ENCODE results near the gene SZRD1. TPM values are rescaled to one million over a fixed set of nuclear protein-coding genes. Genes with fewer than 3 reads are reported as not detected.

SZRD1 gene
- total and polyA plus RNA-seq, 2 of the 8 experiments (the other 6 are each of a cell fraction or from before 2014, with no cell fraction given): 97.8 to 108 TPM

DNA sequence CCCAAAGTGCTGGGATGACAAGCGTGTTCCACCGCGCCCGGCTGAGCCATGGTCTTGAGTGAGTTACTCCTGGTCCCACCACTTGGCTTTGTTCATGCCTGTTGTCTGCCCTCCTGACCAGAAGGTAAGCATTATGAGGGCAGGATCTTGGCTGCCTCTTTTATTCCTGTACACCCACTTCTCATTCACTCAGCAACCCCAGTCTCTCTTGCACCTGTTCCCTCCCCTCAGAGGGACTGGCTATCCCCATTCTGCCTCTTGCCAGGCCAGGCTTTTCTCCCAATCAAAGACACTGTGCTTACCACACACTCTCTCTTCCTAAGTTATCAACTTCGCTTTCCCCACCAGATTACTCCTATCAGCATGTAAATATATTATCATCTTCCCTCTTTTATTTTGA is 43.8 kb downstream of the SZRD1 start (continued):
- TF ChIP-seq, protein P1, sequence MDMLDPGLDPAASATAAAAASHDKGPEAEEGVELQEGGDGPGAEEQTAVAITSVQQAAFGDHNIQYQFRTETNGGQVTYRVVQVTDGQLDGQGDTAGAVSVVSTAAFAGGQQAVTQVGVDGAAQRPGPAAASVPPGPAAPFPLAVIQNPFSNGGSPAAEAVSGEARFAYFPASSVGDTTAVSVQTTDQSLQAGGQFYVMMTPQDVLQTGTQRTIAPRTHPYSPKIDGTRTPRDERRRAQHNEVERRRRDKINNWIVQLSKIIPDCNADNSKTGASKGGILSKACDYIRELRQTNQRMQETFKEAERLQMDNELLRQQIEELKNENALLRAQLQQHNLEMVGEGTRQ (IDR thresholded peaks at IDR 0.05; ENCODE audit: low read length): no peak
- TF ChIP-seq, protein P2, sequence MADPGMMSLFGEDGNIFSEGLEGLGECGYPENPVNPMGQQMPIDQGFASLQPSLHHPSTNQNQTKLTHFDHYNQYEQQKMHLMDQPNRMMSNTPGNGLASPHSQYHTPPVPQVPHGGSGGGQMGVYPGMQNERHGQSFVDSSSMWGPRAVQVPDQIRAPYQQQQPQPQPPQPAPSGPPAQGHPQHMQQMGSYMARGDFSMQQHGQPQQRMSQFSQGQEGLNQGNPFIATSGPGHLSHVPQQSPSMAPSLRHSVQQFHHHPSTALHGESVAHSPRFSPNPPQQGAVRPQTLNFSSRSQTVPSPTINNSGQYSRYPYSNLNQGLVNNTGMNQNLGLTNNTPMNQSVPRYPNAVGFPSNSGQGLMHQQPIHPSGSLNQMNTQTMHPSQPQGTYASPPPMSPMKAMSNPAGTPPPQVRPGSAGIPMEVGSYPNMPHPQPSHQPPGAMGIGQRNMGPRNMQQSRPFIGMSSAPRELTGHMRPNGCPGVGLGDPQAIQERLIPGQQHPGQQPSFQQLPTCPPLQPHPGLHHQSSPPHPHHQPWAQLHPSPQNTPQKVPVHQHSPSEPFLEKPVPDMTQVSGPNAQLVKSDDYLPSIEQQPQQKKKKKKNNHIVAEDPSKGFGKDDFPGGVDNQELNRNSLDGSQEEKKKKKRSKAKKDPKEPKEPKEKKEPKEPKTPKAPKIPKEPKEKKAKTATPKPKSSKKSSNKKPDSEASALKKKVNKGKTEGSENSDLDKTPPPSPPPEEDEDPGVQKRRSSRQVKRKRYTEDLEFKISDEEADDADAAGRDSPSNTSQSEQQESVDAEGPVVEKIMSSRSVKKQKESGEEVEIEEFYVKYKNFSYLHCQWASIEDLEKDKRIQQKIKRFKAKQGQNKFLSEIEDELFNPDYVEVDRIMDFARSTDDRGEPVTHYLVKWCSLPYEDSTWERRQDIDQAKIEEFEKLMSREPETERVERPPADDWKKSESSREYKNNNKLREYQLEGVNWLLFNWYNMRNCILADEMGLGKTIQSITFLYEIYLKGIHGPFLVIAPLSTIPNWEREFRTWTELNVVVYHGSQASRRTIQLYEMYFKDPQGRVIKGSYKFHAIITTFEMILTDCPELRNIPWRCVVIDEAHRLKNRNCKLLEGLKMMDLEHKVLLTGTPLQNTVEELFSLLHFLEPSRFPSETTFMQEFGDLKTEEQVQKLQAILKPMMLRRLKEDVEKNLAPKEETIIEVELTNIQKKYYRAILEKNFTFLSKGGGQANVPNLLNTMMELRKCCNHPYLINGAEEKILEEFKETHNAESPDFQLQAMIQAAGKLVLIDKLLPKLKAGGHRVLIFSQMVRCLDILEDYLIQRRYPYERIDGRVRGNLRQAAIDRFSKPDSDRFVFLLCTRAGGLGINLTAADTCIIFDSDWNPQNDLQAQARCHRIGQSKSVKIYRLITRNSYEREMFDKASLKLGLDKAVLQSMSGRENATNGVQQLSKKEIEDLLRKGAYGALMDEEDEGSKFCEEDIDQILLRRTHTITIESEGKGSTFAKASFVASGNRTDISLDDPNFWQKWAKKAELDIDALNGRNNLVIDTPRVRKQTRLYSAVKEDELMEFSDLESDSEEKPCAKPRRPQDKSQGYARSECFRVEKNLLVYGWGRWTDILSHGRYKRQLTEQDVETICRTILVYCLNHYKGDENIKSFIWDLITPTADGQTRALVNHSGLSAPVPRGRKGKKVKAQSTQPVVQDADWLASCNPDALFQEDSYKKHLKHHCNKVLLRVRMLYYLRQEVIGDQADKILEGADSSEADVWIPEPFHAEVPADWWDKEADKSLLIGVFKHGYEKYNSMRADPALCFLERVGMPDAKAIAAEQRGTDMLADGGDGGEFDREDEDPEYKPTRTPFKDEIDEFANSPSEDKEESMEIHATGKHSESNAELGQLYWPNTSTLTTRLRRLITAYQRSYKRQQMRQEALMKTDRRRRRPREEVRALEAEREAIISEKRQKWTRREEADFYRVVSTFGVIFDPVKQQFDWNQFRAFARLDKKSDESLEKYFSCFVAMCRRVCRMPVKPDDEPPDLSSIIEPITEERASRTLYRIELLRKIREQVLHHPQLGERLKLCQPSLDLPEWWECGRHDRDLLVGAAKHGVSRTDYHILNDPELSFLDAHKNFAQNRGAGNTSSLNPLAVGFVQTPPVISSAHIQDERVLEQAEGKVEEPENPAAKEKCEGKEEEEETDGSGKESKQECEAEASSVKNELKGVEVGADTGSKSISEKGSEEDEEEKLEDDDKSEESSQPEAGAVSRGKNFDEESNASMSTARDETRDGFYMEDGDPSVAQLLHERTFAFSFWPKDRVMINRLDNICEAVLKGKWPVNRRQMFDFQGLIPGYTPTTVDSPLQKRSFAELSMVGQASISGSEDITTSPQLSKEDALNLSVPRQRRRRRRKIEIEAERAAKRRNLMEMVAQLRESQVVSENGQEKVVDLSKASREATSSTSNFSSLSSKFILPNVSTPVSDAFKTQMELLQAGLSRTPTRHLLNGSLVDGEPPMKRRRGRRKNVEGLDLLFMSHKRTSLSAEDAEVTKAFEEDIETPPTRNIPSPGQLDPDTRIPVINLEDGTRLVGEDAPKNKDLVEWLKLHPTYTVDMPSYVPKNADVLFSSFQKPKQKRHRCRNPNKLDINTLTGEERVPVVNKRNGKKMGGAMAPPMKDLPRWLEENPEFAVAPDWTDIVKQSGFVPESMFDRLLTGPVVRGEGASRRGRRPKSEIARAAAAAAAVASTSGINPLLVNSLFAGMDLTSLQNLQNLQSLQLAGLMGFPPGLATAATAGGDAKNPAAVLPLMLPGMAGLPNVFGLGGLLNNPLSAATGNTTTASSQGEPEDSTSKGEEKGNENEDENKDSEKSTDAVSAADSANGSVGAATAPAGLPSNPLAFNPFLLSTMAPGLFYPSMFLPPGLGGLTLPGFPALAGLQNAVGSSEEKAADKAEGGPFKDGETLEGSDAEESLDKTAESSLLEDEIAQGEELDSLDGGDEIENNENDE (IDR thresholded peaks at IDR 0.05; ENCODE audit: insufficient replicate concordance, low read length): no peak
- TF ChIP-seq RFX5 (IDR thresholded peaks at IDR 0.05; ENCODE audit: borderline replicate concordance, low read depth, low read length) (no peak), TAF1 (IDR thresholded peaks at IDR 0.05; ENCODE audit: low read depth, low read length) (no peak), RXRA (IDR thresholded peaks at IDR 0.05; ENCODE audit: insufficient read depth, low read depth, low read length) (no peak)

Data from H1 (cell line).